PC-9 (cell line): ENCODE measurements around the gene HEY2. TPM values are rescaled to one million over a fixed set of nuclear protein-coding genes. Genes with fewer than 3 reads are reported as not detected.
A peak's percentile ranks its signal among the peaks of the same experiment; 100 is the strongest.

Experiments used
- BruUV-seq: library from RNA; stranded (reverse); fragments of 400-500 nt; replicated peaks from 2 replicates; lab custom pipeline; 2021; lab: Mats Ljungman, UMichigan
- CTCF ChIA-PET: fragments of 300-600 bp; sonication (Branson Sonifier 250); formaldehyde crosslinking; loops from one replicate; lab custom pipeline; 2022; ENCODE audit warnings: antibody characterized with exemption; lab: Charles Lee
- POLR2A ChIA-PET: fragments of 300-600 bp; sonication (Branson Sonifier 250); formaldehyde crosslinking; loops from one replicate; lab custom pipeline; 2022; ENCODE audit warnings: antibody characterized with exemption; ENCODE audit not compliant: unreplicated experiment; lab: Charles Lee
- DNase-seq, 2 experiments: peaks; one replicate each; pipeline versions ENCODE4 v3.0.0 to v3.0.0-alpha.2; 2015 to 2022; ENCODE audit warnings: mixed read lengths in 1 of 2
- H2AFZ ChIP-seq: fragments of 200-600 bp; sonication (generic); 2 replicates; pipeline ENCODE4 v1.8.1; 2017; ENCODE audit warnings: antibody characterized with exemption
- H3F3A ChIP-seq: fragments of 200-600 bp; sonication (generic); 2 replicates; pipeline ENCODE4 v1.8.1; 2017; ENCODE audit warnings: antibody characterized with exemption, mild to moderate bottlenecking, low read depth; ENCODE audit not compliant: insufficient read depth
- H3K27ac ChIP-seq: fragments of 200-600 bp; sonication (generic); 2 replicates; pipeline ENCODE4 v1.6.1; 2016; ENCODE audit warnings: mixed run types
- H3K27me3 ChIP-seq: fragments of 200-600 bp; sonication (generic); 2 replicates; pipeline ENCODE4 v1.6.1; 2016; ENCODE audit warnings: low read depth, mixed run types; ENCODE audit not compliant: insufficient read depth
- H3K36me3 ChIP-seq: fragments of 200-600 bp; sonication (generic); 2 replicates; pipeline ENCODE4 v1.6.1; 2016; ENCODE audit warnings: low read depth, mixed run types
- H3K4me1 ChIP-seq: fragments of 200-600 bp; sonication (generic); replicated peaks from 2 replicates; pipeline ENCODE4 v1.6.1; 2016; ENCODE audit warnings: mixed run types; ENCODE audit not compliant: insufficient read depth
- H3K4me2 ChIP-seq: fragments of 200-600 bp; sonication (generic); 2 replicates; pipeline ENCODE4 v1.6.1; 2017; ENCODE audit warnings: mixed run types
- H3K4me3 ChIP-seq: fragments of 200-600 bp; sonication (generic); 2 replicates; pipeline ENCODE4 v1.6.1; 2016; ENCODE audit warnings: mixed run types
- H3K79me2 ChIP-seq: fragments of 200-600 bp; sonication (generic); 2 replicates; pipeline ENCODE4 v1.6.1; 2017; ENCODE audit warnings: low read depth, mixed run types
- H3K9me2 ChIP-seq: fragments of 200-600 bp; sonication (generic); 2 replicates; pipeline ENCODE4 v1.8.1; 2017; ENCODE audit warnings: mild to moderate bottlenecking; ENCODE audit not compliant: insufficient read depth
- H3K9me3 ChIP-seq: fragments of 200-600 bp; sonication (generic); 2 replicates; pipeline ENCODE4 v1.8.1; 2016; ENCODE audit warnings: low read depth; ENCODE audit not compliant: insufficient read depth
- H4K20me1 ChIP-seq: fragments of 200-600 bp; sonication (generic); 2 replicates; pipeline ENCODE4 v1.8.1; 2017; ENCODE audit not compliant: insufficient read depth
- EZH2 ChIP-seq: fragments of 200-600 bp; sonication (generic); IDR thresholded peaks from 2 replicates; pipeline ENCODE4 v1.8.0; 2017; ENCODE audit warnings: antibody characterized with exemption, low read depth
- intact Hi-C: fragments of 100-400 bp; cut with micrococcal nuclease; formaldehyde crosslinking; loops from one replicate; pipeline ENCODE4 v1.10.0; 2022; ENCODE audit not compliant: unreplicated experiment
- total RNA-seq: library from RNA; stranded (reverse); gene quantifications from 2 replicates; pipeline ENCODE4 v1.2.3, GENCODE V29; 2021
- TF ChIP-seq, protein P1 (sequence below): fragments of 200-600 bp; sonication (generic); conservative IDR thresholded peaks from 2 replicates; pipeline ENCODE4 v1.6.1; 2017; ENCODE audit warnings: mixed run types, antibody characterized with exemption, mild to moderate bottlenecking, moderate library complexity

The HEY2 gene
- total RNA-seq, 1 experiment from 2014 or later, result not detected

DNA sequence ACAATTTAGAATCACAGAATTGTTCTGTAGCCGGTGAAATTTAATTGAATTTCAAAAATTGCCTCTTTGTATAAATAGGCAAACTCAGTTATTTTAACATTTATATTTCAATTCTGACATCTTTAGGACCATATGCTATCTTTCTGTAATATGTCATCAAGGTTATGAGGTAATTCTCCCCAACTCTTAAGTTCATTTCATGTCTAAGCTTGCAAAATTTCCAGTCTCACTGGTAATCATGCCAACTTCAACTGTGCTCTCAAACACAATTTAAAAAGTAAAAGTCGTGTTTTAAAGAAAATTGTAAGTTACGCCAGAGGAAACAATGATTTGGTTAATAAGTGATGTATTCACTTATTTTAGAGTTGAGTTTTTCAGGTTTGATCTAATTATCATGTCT, 42.7 kb downstream of the HEY2 start:
- Histone ChIP-seq H3K27me3 (no peaks in the 10 kb centered on the region), H2AFZ (no peak overlapping the region), H3K9me3 (peaks cover 5% of the 10 kb centered on the region; the same call in 1 of the 2 replicates), H3K9me2 (no peaks in the 10 kb centered on the region), H3K4me3 (peak overlapping the region; percentile 75), H3K4me2 (peak overlapping the region; percentile 91), H3K27ac (no peak overlapping the region), H4K20me1 (no peaks in the 10 kb centered on the region), H3F3A (peaks cover 35% of the 10 kb centered on the region), H3K36me3 (peaks cover 10% of the 10 kb centered on the region; the same call in 1 of the 2 replicates), H3K79me2 (peaks cover 62% of the 10 kb centered on the region), H3K4me1 (peaks cover 58% of the 10 kb centered on the region)
- BruUV-seq, result no TSS peak
- ChIA-PET POLR2A (interaction anchor here (0.7 kb wide), 1 partner anchor 154 kb away, joined by 3 read pairs; no protein-coding TSS in a partner anchor), CTCF (interaction anchor here (0.5 to 1.1 kb wide), 3 partner anchors 11 to 164 kb away, joined by 3 to 5 read pairs (median 3); partner anchors contain the start of gene HINT3)
- TF ChIP-seq, protein P1, sequence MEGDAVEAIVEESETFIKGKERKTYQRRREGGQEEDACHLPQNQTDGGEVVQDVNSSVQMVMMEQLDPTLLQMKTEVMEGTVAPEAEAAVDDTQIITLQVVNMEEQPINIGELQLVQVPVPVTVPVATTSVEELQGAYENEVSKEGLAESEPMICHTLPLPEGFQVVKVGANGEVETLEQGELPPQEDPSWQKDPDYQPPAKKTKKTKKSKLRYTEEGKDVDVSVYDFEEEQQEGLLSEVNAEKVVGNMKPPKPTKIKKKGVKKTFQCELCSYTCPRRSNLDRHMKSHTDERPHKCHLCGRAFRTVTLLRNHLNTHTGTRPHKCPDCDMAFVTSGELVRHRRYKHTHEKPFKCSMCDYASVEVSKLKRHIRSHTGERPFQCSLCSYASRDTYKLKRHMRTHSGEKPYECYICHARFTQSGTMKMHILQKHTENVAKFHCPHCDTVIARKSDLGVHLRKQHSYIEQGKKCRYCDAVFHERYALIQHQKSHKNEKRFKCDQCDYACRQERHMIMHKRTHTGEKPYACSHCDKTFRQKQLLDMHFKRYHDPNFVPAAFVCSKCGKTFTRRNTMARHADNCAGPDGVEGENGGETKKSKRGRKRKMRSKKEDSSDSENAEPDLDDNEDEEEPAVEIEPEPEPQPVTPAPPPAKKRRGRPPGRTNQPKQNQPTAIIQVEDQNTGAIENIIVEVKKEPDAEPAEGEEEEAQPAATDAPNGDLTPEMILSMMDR, result no peak
- no peak for TF ChIP-seq EZH2
- DNase-seq, result no peak
- intact Hi-C loops, result no loop called here

DNA sequence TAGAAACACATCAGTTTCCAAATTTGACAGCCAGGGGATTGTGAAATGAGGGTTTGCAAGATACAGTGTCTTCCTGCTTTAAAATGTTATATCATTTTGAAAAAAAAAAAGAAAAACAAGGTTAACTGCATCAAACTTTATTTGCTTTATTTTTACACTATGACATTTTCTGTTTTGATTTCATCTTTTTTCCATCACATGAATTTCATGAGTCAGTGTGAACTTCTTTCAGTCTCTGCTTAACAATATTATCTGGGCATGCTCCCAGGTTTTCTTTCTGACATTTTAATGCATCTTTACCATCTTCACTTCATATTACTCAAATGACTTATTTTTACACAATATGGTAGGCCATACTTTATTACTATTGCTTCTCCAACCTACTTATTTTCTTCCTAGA, 43.2 kb downstream of the HEY2 start:
- peaks cover 64% of the 10 kb centered on the region for H3K79me2 ChIP-seq
- no peak for DNase-seq
- peak overlapping the region; percentile 75; the same call in 1 of the 2 replicates for H3K4me3 ChIP-seq
- no peaks in the 10 kb centered on the region for H3K9me2 ChIP-seq
- intact Hi-C loops, result no loop called here
- peak overlapping the region; percentile 91 for H3K4me2 ChIP-seq
- BruUV-seq, result no TSS peak
- H3K36me3 ChIP-seq, result peaks cover 15% of the 10 kb centered on the region; the same call in 1 of the 2 replicates
- H4K20me1 ChIP-seq, result no peaks in the 10 kb centered on the region
- POLR2A ChIA-PET, result interaction anchor here (0.6 kb wide), 1 partner anchor 11 kb away, joined by 3 read pairs; no protein-coding TSS in a partner anchor
- peaks cover 5% of the 10 kb centered on the region; the same call in 1 of the 2 replicates for H3K9me3 ChIP-seq
- TF ChIP-seq, protein P1, result no peak
- no peak for TF ChIP-seq EZH2
- no peaks in the 10 kb centered on the region for H3K27me3 ChIP-seq
- H3K4me1 ChIP-seq, result peaks cover 63% of the 10 kb centered on the region
- CTCF ChIA-PET, result no interaction called here
- H3F3A ChIP-seq, result peaks cover 35% of the 10 kb centered on the region
- no peak overlapping the region for H3K27ac ChIP-seq
- no peak overlapping the region for H2AFZ ChIP-seq

DNA sequence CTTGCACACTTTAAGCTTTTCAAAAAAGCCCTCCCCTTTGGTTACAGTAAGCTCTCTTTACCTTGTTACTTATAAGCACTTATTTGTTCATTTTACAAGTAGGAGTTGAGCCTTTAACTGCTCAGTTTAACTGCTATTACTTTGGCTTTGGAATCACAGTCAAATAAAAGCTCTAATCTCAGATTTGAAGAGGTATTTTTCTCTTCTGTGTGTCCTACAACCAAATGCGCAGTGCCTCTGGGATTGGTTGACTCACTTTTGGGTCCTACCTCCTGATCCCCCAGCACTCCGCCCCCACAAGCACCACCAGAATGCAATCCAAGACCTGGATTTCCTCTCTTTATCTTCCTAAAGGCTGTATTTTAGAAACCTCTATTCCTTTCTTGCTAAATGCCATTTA, 43.8 kb downstream of the HEY2 start:
- no peaks in the 10 kb centered on the region for H3K9me2 ChIP-seq
- CTCF ChIA-PET, result no interaction called here
- H3K79me2 ChIP-seq, result peaks cover 64% of the 10 kb centered on the region
- peak overlapping the region; percentile 91 for H3K4me2 ChIP-seq
- no TSS peak for BruUV-seq
- 0 out of 2 replicates have a peak overlapping the region, but pooled peaks have one; percentile 26 for H3K4me3 ChIP-seq
- H2AFZ ChIP-seq, result no peak overlapping the region
- no peak overlapping the region for H3K27ac ChIP-seq
- TF ChIP-seq, protein P1, result no peak
- TF ChIP-seq EZH2, result no peak
- peaks cover 69% of the 10 kb centered on the region for H3K4me1 ChIP-seq
- POLR2A ChIA-PET, result interaction anchor here (0.6 kb wide), 1 partner anchor 12 kb away, joined by 3 read pairs; no protein-coding TSS in a partner anchor
- no peaks in the 10 kb centered on the region for H4K20me1 ChIP-seq
- no peaks in the 10 kb centered on the region for H3K27me3 ChIP-seq
- H3K36me3 ChIP-seq, result peaks cover 16% of the 10 kb centered on the region; the same call in 1 of the 2 replicates
- peaks cover 35% of the 10 kb centered on the region for H3F3A ChIP-seq
- intact Hi-C loops, result no loop called here
- no peak for DNase-seq
- peaks cover 5% of the 10 kb centered on the region; the same call in 1 of the 2 replicates for H3K9me3 ChIP-seq
